Measurements from ENCODE around the gene LYSMD1. TPM values are rescaled to one million over a fixed set of nuclear protein-coding genes. Genes with fewer than 3 reads are reported as not detected.
A peak's percentile ranks its signal among the peaks of the same experiment; 100 is the strongest.

Gene LYSMD1
- total RNA-seq, 4 donors from 2014 or later = 11.4 to 14.6 (median 13.7) TPM

GRCh38 chr1:151144474-151145303 is 21.0 kb downstream of the LYSMD1 start:
- no peaks in the 10 kb centered on the region for H3K27me3 ChIP-seq
- no peaks in the 10 kb centered on the region for H3K9me3 ChIP-seq
- intact Hi-C loops (cut with DNase I; ENCODE audit: low total_unique reads) = loop anchor here (5.0 kb wide), 3 partner anchors 32 to 582 kb away; no protein-coding TSS in a partner anchor
- TF ChIP-seq CTCF (IDR thresholded peaks at IDR 0.05 in 4 of 5, conservative IDR thresholded peaks at IDR 0.05 in 1 of 5) = no peak
- TF ChIP-seq POLR2A (IDR thresholded peaks at IDR 0.05) = peak in 1 of 2 donors; percentile 29
- DNase-seq (peak in 1 of 2 donors; percentile 60), ATAC-seq (peak; percentile 1 to 10)
- peaks cover 48 to 61% of the 10 kb centered on the region in 2 donors for H3K4me1 ChIP-seq
- H3K27ac ChIP-seq = peak overlapping the region; percentile 95 to 99 (median 98)
- H3K4me3 ChIP-seq = peak overlapping the region; percentile 89 to 97 (median 92)
- in situ Hi-C loops (cut with MboI; ENCODE audit: low sequenced_read_pairs in 4 of 4) = no loop called here
- H3K36me3 ChIP-seq = peaks cover 0 to 8% of the 10 kb centered on the region in 2 donors

- intact Hi-C loops (cut with DNase I; ENCODE audit: low total_unique reads) (no loop called here), in situ Hi-C loops (cut with MboI; ENCODE audit: low sequenced_read_pairs in 4 of 4) (no loop called here)
- H3K4me1 ChIP-seq = peaks cover 48 to 61% of the 10 kb centered on the region in 2 donors
- DNase-seq (peak in 1 of 2 donors; percentile 40), ATAC-seq (no peak)
- peaks cover 0 to 15% of the 10 kb centered on the region in 2 donors for H3K36me3 ChIP-seq
- no peaks in the 10 kb centered on the region for H3K9me3 ChIP-seq
- no peaks in the 10 kb centered on the region for H3K27me3 ChIP-seq
- H3K27ac ChIP-seq = peak overlapping the region; percentile 95 to 99 (median 98)
- no peak for TF ChIP-seq CTCF (IDR thresholded peaks at IDR 0.05 in 4 of 5, conservative IDR thresholded peaks at IDR 0.05 in 1 of 5)
- H3K4me3 ChIP-seq = peak overlapping the region; percentile 89 to 97 (median 92)
Measured at GRCh38 chr1:151143986-151144385, 21.7 kb downstream of the LYSMD1 start.

GRCh38 chr1:151143057-151143435 is 22.7 kb downstream of the LYSMD1 start:
- in situ Hi-C loops (cut with MboI; ENCODE audit: low sequenced_read_pairs in 4 of 4) (no loop called here), intact Hi-C loops (cut with DNase I; ENCODE audit: low total_unique reads) (no loop called here)
- ATAC-seq (peak; percentile 16 to 37), DNase-seq (no peak)
- H3K27me3 ChIP-seq = no peaks in the 10 kb centered on the region
- H3K4me3 ChIP-seq = peak overlapping the region in 3 of 4 donors; percentile 89 to 97 (median 90)
- H3K4me1 ChIP-seq = peaks cover 49 to 61% of the 10 kb centered on the region in 2 donors
- TF ChIP-seq CTCF (IDR thresholded peaks at IDR 0.05 in 4 of 5, conservative IDR thresholded peaks at IDR 0.05 in 1 of 5) = peak; percentile 18 to 52 (median 45)
- peak; percentile 31 to 61 for TF ChIP-seq POLR2A (IDR thresholded peaks at IDR 0.05)
- peaks cover 0 to 24% of the 10 kb centered on the region in 2 donors for H3K36me3 ChIP-seq
- peak overlapping the region; percentile 95 to 99 (median 98) for H3K27ac ChIP-seq
- H3K9me3 ChIP-seq = no peaks in the 10 kb centered on the region

- peak overlapping the region in 2 of 4 donors; percentile 89 to 97 for H3K4me3 ChIP-seq
- H3K27me3 ChIP-seq = no peaks in the 10 kb centered on the region
- peaks cover 51 to 57% of the 10 kb centered on the region in 2 donors for H3K4me1 ChIP-seq
- ATAC-seq (peak; percentile 50 to 56), DNase-seq (peak; percentile 93 to 99)
- H3K36me3 ChIP-seq = peaks cover 0 to 29% of the 10 kb centered on the region in 2 donors
- in situ Hi-C loops (cut with MboI; ENCODE audit: low sequenced_read_pairs in 4 of 4) = no loop called here
- no peak for TF ChIP-seq POLR2A (IDR thresholded peaks at IDR 0.05)
- no peak for TF ChIP-seq CTCF (IDR thresholded peaks at IDR 0.05 in 4 of 5, conservative IDR thresholded peaks at IDR 0.05 in 1 of 5)
- H3K27ac ChIP-seq = peak overlapping the region; percentile 95 to 99 (median 98)
- intact Hi-C loops (cut with DNase I; ENCODE audit: low total_unique reads) = no loop called here
- H3K9me3 ChIP-seq = no peaks in the 10 kb centered on the region
Measured at GRCh38 chr1:151142411-151143056, 23.2 kb downstream of the LYSMD1 start.
